CD4-positive, alpha-beta T cell treated with Interleukin-4 for 1 hour (primary cell): ENCODE results near the gene PCLAF.
"Not testable (repeated sequence)": the region's sequence is repeated elsewhere in the genome, so short reads cannot be mapped to it uniquely, and the experiment has no call there.

Source experiments
- DNase-seq, 2 donors: peaks; one replicate each; pipeline ENCODE4 v3.0.0-alpha.2; 2020 to 2022

The PCLAF gene, protein sequence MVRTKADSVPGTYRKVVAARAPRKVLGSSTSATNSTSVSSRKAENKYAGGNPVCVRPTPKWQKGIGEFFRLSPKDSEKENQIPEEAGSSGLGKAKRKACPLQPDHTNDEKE

DNA sequence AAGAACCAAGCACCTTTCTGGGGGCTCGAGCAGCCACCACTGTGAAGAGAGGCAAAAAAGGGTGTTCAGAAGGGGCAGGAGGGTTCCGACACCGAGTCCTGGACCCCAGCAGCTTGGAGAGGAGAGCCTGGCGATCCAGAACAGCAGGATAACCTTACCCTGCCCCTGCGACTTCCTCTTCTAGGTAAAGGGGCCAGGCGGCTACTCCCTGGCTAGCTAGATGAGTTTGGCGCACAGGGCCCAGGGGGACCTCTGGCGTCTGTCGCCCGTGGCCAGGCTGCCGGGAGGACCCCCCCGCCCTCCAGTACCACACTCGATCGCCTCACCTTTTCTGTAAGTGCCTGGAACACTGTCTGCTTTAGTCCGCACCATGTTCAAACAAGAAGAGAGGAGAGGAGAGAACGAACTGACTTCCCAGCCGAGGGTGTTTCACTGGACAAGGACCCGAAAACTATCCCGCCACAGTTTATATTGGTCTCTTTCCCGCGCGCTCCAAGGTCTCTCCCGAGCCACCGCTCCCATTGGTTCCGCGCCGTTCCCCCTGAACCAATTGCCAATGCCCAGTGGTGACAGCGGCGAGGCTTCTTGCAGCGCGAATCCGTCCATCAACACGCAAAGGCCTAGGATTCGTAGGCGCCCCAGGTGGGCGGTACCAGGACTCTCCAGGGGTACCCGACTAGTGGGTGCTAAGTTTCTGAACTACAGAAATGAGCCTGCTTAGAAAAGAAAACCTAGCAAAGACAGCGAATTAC is at the start of gene PCLAF:
PCLAF (minus strand) TSS at position 442 of the 752 bp plus-strand sequence; CDS start at position 372, 70 bp downstream.
- peak; percentile 91 to 93 for DNase-seq

DNA sequence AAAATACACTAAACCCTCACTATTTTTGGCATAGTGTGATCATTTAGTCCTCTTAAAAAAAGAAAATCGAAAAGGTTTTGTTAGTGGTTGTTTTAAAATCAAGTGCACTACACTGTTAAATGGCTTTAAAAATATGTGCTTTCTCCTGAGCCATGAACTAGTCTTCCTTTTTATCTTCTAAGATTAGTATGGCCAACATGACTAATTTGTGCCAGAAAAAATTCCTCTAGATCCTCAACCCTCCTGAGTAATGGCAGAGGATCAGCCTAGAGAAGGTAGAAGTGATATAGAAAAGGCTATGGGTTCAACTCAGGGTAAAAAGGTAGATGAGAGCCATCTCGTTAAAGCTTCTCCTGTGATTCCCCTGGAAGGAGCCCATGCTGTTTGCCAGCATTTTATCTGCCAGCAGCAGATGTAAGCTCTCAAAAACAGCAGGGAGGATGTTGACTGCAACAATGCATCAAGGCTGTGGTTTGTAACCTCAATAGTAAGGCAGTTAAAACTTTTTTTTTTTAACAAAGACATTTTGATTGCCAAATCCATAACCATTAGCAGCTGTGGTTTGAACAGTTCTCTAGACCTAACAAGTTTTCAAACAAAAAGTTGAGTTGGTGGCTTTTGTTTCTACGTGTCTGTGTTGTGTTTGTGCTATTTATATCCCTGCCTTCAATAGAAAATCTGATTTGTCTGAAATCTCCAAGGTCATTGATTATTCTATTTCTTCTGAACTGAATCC is 48.9 kb upstream of the PCLAF start:
- peak; percentile 44 to 76 for DNase-seq

DNA sequence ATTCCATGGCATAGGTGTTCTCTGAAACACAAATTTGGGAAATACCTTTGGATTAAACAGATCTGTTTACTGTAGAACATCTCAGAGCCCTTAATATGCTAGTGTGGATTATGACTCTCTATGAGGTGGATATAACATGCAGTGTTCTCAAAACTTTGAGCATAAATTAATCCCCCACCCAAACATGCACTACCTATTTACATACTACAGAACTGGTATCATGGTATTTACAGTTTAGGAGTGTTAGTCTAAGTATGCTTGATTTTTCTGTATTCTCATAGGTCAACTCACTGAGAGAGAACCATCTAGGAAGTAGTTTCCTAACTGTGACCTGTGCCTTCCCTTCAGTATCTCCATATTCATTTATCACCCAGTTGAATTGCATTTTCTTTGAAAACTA is 48.2 kb upstream of the PCLAF start:
- DNase-seq = no peak

DNA sequence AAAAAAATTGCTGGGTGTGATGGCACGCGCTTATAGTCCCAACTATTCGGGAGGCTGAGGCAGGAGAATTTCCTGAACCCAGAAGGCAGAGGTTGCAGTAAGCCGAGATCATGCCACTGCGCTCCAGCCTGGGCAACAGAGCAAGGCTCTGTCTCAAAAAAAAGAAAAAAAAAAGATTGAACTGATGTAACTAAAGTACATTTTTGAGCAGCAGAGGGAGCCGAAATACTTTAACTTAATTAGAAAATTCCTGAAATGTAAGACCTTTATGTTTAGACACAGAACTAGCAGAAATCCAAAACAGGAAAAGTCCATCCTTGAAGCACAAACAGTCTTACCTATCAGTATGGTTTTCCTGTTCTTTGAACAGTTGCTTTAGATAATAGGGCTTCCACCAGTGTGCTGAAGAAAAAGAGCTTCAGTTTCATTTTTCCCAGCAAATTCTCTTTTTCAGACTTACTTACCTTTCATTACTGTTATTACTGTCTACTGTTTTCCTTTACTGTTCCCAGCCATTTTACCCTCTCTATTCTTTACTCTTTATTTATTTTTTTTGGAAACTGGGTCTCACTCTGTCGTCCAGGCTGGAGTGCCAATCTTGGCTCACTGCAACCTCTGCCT is 45.7 kb upstream of the PCLAF start:
- peak in 1 of 2 donors; percentile 34 for DNase-seq

DNA sequence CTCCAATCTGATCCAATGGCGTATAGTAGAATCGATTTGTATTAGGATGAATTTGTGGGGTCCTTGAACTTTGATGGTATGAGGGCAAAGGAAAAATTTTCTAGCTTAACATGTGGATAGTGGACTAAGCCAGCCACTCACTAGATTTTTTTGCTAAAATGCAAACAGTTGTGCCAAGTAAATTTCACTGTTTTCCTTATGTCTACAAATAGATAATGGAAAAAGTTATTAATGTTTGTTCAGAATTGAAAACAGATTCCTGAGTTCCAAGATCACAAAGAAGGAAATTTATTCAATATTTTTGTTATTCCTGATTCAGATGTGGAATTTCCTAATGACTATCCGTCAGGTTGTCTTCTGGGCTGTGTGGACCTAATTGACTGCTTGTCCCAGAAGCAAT is 44.0 kb upstream of the PCLAF start:
- no peak for DNase-seq

DNA sequence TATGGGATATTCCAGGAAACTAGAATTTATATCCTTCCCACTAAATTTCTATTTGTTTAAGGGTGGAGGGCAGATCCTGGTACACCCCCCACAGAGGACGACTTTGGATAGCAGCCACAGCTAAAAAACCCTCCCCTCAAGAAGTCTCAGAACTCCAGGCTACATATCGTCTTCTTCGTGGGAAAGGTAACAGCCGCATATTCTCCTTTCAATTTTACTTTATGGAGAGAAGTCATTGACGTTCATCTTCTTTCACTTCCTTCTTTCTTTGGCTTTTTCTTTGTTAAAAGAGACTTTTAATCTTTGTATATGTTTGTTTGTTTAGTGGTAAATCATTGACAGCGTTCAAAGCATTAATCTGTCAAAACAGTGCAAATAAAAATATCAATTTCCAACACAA is 42.7 kb upstream of the PCLAF start:
- DNase-seq = no peak

DNA sequence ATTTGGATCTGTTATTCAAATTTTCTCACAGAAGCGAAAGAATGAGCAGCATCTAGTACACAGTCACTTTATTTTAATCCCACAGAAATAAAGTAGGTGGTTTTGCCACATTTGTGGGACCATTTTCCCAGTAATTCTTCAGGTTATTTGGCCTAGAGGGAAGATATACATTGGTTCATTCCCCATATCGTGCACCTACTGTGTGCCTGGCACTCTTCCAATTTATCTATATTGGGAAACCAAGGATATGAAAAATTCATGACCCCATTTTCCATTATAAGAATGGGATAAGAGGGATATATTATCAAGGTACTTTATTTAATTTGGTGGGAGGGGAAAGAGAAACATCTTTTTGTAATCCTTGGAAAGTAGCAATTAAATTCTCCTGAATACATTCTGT is 41.5 kb upstream of the PCLAF start:
- DNase-seq = no peak

DNA sequence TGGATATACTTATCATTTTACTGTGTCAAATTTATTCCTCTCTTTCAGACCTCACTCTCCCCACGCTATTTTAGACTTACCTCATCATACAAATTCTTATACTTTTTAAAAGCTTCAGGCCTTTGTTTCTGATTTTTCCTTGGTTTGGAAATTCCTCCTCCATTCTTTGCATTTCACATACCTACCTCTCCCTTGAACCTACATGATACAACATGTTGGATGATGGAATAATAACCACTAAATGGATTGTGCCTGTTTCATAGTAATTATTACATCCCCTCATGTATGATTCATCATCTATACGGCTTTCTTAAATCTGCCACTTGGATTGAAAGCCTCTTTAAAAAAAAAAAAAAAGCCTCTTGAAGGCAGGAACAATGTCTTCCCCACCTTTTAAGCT is 31.0 kb upstream of the PCLAF start:
- DNase-seq = no peak

DNA sequence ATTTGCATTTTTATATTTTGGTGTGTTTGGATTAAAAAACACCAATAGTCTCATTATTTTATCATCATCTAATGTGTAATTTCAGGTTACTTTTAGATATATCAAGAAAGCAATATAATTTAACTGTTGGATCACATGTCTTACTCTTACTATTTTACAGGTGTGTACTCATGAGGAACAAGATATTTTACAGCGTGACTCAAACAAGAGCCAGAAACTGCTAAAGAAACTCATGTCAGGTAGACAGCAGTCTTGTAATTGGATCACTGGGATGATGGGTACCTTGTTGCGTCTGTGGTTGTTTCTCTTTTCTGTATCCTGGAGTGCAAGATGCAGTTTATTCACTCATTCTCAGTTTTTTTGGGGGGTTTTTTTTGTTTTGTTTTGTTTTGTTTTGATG is 19.3 kb upstream of the PCLAF start:
- no peak for DNase-seq

DNA sequence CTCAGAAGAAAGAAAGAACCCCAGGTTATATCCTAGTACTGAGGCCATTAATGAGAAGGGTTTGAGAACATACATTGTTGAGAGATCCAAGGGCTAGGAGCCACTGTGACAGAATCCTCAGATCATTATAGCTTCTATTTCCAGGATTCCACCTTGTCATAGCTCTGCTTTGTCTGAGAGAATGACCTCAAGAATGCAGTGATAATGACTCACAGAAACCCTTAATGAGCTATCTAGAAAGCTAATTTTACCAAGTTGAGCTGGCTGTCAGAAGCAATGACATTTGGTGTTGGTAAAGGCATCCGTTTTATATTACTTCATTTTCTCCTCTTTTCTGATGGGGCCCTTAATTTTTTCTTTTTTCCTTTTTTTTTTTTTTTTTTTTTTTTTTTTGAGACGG is 17.3 kb upstream of the PCLAF start:
- DNase-seq = no peak

DNA sequence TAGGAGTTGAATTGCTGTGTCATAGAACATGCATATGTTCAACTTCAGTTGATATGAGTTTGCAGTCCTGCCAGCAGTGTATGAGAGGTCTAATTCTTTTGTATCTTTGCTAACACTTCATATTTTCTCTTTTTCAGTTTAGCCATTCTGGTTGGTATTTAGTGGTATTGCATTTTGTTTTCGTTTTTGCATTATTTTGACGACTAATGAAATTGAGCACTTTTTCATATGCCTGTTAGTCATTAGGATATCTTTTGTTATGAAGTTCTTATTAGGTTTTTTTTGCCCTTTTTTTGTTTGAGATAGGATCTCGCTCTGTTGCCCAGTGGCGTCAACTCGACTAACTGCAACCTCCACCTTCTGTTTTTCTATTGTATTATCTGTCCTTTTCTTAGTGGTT is 15.5 kb upstream of the PCLAF start:
- DNase-seq = no peak

DNA sequence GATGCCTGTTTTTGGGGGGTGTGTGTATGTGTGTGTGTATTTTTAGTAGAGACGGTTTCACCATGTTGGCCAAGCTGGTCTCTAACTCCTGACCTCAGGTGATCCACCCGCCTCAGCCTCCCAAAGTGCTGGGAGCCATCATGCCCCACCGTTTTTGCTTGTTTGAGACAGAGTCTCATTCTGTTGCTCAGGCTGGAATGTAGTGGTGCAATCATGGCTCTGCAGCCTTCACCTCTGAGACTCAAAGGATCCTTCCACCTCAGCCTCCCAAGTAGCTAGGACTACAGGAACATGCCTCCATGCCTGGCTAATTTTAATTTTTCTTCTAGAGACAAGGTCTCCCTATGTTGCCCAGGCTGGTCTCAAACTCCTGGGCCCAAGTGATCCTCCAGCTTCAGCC is 11.2 kb upstream of the PCLAF start:
- DNase-seq = not testable (repeated sequence)

DNA sequence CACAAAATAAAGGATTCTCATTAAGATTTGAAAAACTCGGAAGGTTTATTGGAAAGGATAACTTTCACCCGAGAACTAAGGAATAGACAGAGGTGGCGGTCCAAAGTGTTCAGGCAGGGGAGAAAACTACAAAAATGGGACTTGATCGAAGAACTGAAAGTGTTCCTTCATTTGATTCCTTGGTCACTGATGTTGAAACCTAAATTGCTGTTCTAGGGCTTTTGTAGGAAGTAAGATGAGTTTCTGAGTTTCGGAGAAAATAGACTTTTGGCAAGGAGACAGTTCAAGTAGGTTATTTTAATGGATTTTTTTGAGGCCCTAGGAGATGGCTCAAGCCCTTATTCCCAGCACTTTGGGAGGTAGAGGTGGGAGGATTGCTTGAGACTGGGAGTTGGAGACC is 7.8 kb upstream of the PCLAF start:
- DNase-seq = no peak

DNA sequence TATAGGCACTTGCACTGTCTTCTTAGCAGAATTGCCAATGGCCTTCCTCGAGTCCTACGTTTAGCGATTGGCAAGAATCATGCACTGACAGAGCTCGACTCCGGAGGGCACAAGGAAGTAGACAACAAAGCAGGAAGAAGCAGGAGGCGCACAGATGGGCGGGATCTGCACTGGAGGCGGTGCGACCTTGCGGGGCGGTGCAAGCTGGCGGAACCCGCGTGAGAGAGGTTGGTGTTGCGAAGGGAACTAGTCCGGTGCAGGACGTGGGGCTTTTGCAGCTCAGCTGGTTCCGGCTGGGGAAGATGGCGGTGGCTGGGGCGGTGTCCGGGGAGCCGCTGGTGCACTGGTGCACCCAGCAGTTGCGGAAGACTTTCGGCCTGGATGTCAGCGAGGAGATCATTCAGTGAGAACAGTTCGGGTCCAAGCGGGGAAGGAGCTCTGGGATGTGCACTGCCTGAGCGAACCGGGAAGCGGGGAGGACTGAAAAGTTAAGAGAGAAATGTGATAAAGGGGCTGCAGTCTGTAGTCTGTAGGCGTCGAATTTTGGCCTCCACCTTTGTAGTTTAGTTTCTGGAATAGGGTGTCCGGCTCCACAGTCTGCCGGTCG is 6.4 kb upstream of the PCLAF start, which contains the start of gene TRIP4:
TRIP4 (plus strand) TSS at position 275 of the 607 bp plus-strand sequence; CDS start at position 303, 28 bp downstream.
- DNase-seq = peak; percentile 96 to 97

DNA sequence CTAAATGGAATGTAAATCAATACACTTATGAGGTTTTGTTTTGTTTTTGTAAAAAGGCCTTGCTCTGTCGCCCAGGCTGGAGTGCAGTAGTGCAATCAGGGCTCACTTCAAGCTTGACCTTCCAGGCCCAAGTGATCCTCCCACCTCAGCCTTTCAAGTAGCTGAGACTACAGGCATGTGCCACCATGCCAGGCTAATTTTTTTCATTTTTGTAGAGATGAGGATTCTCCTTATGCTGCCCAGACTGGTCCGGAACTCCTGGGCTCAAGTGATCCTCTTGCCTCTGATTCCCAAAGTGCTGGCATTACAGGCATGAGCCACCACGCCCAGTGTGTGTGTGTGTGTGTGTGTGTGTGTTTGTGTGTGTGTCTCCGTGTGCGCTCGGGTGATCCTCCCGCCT is 5.0 kb upstream of the PCLAF start:
- no peak for DNase-seq

DNA sequence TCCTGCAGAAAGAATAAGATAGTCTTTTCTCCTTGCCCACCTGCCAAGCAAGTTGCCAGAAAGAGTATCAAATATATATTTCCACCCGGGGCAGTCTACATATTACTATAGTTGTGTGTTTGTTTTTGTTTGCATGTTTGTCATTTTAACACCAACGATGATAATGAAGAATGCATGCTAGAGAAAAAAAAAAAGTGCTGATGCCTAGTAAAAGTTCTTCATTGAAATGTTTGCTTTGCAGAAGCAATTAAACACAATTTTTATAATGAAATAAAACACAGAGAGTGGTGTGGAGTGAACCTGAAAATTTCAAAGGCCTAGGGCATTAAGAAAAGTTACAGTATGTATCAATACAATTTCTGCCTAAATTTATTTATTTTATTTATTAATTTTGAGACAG is 2.5 kb upstream of the PCLAF start:
- DNase-seq = no peak

DNA sequence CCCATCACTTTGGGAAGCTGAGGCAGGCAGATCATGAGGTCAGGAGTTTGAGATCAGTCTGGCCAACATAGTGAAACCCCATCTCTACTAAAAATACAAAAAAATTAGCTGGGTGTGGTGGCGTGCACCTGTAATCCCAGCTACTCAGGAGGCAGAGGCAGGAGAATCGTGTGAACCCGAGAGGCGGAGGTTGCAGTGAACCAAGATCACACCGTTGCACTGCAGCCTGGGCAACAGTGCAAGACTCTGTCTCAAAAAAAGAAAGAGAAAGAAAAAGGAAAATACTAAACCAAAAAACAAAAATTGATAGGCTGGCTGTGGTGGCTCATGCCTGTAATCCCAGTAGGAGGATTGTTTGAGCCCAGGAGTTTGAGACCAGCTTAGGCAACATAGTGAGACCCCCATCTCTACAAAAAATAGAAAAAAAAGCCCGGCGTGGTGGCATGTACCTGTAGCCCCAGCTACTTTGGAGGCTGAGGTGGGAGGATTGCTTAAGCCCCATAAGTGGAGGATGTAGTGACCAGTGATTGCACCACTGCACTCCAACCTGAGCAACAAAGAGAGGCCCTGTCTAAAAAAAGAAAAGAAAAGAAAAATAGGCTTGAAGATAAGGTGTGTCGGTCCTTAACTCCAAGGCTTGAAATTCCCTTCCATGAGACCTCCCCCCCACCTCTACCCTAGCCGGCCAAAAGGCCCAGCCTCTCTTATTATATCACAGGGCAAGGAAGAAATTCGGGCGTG is 941 bp downstream of the PCLAF start:
- not testable (repeated sequence) for DNase-seq

DNA sequence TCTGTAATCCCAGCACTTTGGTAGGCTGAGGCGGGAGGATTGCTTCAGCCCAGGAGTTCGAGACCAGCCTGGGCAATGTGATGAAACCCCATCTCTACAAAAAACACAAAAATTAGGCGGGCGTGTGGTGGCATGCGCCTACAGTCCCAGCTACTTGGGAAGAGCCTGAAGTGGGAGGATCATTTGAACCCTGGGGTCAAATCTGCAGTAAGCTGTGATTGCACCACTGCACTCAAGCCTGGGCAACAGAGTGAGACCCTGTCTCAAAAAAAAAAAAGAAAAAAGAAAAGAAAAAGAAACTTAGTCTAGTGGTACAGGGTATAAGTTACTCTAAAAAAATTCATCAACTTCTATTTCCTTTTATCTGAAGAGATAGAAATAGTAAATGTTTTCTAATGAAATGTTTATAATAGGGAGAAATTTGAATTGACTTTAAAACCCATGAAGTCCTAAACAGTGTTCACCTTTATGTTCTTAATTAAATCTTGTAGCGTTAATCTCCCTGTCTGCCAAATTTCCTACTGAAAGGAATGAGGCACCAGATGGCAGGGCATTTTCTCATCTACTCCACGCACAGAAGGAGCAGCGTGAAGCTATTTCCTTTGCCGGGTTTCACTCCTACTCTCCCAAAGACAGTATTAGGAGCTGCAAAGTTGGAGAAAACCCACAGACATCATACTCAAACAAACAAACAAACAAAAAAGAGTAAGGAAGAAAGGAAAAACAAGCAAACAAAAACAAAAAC is 1.9 kb downstream of the PCLAF start:
- DNase-seq = no peak

DNA sequence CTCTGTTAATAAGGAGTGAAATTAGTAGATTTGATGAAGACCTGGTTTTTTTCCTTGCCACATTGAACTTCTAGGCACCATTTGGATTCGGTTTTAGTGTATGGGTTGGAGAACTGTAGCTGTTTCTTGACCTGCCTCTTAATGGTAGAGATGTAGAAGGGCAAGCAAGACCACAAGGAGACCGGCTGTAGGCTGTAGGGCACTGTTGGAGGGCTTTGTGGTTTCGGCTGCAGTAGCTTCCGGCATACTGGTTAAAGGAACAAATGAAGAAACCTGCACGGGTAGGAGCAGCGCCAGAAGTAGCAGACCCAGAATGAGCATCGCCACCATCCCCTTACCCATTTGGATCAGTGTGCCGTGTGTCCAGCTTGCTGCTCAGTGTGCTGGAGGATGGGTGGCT is 7.9 kb downstream of the PCLAF start:
- no peak for DNase-seq

DNA sequence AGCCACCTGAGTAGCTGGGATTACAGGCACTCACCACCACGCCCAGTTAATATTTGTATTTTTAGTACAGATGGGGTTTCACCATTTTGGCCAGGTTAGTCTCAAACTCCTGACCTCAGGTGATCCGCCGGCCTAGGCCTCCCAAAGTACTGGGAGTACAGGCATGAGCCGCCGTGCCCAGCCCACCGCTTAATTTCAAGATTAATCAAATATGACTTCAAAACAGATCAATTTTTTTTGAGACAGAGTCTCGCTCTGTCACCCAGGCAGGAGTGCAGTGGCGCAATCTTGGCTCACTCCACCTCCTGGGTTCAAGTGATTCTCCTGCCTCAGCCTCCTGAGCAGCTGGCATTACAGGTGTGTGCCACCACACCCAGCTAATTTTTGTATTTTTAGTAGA is 9.9 kb downstream of the PCLAF start:
- DNase-seq = not testable (repeated sequence)

DNA sequence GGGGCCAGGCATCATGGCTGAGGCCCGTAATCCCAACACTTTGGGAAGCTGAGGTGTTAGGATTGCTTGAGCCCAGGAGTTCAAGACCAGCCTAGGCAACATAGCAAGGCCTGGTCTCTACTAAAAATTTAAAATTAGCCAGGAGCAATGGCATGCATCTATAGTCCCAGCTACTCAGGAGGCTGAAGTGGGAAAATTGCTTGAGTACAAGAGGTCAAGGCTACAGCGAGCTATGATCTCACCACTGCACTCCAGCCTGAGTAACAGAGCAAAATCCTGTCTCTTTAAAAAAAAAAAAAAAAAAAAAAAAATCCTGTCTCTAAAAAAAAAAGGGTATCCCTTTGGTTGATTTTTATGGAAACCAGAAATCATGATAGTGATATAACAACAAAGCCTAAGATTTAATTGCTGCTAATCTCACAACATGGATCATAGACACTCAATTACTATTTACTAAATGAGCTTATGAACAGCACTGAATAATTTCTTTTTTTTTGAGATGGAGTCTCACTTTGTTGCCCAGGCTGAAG is 12.1 kb downstream of the PCLAF start:
- no peak for DNase-seq
